DMS53 (cell line): ENCODE measurements around the gene PRIMA1.

Source experiments
- DNase-seq: peaks from one replicate; lab custom pipeline; 2025; lab: John Stamatoyannopoulos, UW

Gene PRIMA1

GRCh38 chr14:93674343-93674742, 113.9 kb downstream of the PRIMA1 start:
- no peak for DNase-seq

- DNase-seq, result no peak
Observed at GRCh38 chr14:93669632-93670031, 118.7 kb downstream of the PRIMA1 start.
